ENCODE results near the gene ABCD1.
"Not testable (repeated sequence)": the region's sequence is repeated elsewhere in the genome, so short reads cannot be mapped to it uniquely, and the experiment has no call there.

ABCD1 gene

DNA sequence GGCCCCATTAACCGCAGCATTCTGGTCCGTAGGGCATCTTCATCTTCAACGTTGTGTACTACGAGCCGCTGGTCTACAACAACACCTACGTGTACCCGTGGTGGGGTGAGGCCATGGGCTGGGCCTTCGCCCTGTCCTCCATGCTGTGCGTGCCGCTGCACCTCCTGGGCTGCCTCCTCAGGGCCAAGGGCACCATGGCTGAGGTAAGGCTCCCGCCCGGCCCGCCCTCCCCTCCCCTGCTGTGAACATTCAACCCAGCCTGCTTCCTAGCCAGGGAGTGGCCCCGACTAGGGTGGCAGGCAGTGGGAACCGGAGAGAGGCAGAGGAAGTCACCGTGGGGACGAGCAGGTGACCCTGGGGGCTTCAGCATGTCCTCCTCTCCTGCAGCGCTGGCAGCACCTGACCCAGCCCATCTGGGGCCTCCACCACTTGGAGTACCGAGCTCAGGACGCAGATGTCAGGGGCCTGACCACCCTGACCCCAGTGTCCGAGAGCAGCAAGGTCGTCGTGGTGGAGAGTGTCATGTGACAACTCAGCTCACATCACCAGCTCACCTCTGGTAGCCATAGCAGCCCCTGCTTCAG lies 29.9 kb upstream of the ABCD1 start:
- DNase-seq, result no peak

DNA sequence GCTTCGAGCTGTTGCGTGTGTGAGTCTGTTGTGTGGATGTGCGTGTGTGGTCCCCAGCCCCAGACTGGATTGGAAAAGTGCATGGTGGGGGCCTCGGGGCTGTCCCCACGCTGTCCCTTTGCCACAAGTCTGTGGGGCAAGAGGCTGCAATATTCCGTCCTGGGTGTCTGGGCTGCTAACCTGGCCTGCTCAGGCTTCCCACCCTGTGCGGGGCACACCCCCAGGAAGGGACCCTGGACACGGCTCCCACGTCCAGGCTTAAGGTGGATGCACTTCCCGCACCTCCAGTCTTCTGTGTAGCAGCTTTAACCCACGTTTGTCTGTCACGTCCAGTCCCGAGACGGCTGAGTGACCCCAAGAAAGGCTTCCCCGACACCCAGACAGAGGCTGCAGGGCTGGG lies 28.6 kb upstream of the ABCD1 start:
- DNase-seq, result no peak

DNA sequence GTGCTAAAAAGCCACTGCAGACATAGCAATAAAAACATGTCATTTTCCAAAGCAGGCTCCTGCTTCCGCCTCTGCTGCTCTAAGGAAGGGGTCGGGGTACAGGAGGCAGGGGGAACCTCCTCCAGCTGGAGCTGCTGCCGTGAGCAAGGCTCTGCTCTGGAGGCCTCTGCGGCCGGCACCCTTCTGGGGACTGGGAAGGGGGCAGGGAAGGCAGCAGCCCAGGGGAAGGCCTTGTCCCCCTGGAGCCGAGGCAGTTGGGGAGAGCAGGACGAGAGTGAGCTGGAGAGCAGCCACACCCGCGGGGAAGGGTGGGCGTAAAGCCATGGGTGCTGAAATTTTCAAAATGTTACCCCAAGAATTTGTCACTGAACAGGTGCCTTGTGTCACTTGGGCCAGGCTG lies 28.1 kb upstream of the ABCD1 start:
- DNase-seq, result not testable (repeated sequence)

DNA sequence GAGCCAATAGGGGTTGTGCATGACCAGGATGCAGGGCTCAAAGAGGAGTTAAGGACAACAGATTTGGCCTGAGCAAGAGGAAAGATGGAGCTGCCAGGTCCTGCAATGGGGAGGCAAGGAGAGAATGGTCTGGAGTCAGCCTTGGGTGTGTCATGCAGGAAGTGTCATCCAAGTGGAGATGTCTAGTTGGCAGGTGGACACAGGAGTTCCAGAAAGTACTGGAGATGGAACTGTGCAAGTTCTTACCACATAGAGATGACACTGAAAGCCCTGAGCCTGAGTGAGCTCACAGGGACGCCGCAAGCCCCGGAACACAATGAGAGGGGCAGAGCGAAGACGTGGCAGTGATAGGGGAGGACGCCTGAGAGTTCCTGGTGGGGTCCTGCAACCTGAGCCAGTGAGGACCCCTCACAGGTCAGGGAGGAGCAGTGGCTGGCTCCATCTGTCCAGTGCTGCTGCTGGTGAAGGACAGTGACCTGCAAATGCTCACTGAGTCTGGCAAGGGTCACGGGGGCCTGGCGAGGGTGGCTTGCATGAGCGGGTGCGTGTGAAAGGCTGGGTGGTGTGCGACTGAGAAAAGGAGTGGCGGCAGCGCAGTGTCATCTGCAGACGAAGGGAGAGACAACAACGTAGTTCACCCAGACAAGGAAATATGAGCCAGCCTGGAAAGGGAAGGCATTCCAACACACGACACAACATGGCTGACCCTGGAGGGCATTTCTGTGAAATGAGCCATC lies 27.5 kb upstream of the ABCD1 start:
- DNase-seq, result not testable (repeated sequence)

DNA sequence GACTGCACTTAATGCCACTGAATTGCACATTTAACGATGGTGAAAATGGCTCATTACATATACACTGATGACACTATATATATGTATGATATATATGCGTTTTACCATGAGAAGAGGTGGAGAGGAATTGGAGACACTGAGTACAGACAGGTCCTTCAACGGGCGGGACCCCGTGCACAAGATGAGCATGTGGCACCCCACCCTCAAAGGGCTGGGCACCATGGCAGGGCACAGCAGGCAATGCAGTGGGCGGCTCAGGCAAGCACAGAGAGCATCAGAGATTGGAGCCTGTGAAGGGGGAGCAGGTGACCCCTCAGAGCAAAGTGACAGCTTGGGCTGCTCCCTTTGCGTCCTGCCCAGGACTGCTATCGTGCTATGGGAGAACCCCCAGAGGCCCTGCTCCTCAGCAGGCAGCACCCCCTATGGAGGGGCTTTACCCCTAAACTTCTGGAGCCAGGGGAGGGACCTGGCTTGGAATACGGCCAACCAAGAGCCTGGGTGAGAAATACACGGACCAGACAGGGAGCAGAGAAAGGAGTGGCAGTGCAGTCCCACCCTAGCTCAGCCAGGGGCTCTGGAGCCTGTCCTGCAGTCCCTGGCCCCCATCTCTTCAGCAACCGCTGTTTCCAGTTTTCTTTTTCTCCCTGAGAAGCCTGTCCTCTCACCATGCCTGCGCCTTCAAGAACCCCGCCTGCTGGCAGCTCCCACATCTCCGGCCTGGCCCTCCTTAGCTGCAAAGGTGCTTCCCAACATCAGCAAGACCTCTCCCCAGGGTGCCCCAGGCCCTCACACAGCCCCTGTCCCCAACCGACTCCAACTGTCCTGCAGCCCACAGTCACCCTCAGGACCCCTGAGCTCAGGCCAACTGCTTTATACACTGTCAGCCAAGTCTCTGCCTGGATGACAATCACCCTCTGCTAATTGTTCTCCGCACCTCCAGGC lies 26.5 kb upstream of the ABCD1 start:
- no peak for DNase-seq

DNA sequence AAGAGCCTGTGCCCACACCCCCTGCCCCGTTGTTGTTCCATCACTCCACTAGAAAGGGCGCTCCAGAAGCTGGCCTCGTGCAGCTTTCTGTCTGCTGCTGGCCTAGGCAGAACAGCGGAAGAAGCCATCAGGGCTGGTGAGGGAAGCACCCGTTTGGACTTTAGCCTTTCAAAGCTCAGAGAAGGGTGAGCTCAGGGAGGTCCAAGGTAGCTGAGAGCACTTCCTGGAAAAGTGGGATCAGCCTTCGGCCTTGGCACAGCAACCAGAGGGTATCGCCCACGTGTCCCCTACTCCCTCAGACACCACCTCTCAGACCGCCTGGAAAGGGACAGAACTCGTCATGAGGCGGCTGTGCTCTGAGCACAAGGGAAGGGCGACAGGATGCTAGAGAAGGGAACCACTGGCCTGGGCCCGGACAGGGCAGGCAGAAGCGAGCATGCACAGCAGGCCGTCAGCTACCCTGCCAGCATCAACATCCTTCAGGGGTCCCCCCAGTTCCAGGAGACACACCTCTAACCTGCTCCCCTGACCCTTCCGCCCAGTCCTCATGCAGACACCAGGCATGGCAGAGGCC lies 25.4 kb upstream of the ABCD1 start:
- DNase-seq, result not testable (repeated sequence)

DNA sequence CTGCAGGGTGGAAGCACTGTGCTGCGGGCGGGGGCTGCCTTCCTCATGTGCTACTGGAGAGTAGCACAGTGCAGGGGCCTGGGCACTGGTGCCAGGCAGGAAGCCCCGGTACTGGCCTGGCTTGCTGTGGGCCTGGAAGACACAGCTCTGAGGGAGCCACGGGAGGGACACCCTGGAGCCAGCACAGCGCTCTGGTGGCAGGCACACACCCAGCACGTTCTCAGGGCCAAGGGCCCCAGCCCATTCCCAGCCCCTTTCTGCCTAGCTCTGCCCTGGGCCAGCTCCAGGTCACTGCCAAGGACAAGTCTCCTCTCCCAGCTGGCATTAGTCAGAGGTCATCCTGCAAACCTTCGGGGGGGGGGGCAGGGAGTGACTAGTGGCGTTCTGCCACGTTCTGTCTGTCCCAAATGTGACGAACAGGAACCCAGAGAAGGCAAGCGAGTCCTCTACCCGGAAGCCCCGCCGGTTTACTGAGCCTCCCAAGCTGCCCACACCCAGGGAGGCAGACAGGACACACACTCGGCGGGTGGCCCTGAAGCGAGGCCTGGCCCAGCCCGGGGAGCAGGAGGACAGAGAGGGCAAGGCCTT lies 24.8 kb upstream of the ABCD1 start:
- not testable (repeated sequence) for DNase-seq

DNA sequence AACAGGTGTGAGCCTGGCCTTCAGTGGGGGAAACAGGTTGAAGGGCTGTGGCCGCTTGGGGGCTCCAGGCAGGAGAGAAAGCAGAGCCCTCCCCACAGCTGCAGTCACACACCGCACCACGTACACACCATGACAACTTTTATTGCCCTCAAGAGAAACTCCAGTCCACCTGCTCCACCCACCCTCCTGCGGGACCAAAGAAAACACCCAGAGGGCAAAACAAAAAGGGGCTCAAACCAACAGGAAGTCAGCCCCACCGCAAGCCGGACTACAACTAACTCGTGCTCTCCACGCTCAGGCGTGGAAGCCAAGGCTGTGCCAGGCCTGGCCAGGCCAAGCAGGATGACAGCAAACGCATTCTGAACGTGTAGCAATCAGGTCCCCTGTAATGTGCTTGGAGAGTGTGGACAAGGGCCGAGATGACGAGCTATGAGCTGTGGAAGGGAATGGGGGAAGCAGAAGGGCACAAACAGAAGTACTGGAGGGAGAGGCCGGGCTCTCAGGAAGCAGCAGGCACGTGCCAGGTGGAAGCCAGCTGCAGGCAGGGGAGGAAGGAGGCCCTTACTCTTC lies 24.2 kb upstream of the ABCD1 start:
- no peak for DNase-seq

DNA sequence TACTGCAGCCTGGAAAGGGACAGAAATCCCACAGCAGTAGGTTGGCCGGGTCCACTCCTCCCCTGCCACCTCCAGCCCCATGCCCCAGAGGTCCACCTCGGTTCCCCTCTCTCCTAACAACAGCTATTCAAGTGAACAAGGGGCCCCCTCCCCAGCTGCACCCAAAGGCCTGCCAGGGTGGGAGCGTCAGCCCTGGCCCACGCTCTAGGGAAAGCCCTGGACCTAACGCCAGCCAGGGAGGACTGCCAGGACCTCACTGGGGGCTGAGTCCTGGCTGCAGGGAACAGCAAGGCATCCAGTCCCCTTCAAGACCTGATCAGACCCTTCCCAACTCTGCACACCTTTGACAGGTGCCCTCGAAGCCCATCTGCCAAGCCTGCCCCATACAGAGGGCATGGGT lies 23.7 kb upstream of the ABCD1 start:
- DNase-seq, result no peak

DNA sequence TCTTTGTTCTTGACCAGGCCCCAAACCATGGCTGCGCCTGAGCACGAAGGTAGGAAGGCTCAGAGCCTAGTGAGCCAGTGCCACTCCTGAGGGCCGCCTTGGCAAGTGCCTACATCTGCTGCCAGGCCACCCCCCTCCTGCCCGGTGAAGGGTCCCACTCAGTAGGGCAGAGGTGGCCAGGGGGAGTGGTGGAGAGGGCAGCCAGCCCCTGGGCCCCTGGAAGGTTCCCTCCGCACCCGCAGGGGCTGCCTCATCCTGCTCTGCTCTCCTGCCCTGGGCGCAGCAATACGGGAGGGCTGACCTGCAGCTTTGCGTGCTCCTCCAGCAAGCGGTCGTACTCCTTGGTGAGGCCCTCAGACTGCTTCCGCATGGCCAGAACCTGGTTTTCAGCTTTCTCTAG lies 22.9 kb upstream of the ABCD1 start:
- DNase-seq, result no peak

DNA sequence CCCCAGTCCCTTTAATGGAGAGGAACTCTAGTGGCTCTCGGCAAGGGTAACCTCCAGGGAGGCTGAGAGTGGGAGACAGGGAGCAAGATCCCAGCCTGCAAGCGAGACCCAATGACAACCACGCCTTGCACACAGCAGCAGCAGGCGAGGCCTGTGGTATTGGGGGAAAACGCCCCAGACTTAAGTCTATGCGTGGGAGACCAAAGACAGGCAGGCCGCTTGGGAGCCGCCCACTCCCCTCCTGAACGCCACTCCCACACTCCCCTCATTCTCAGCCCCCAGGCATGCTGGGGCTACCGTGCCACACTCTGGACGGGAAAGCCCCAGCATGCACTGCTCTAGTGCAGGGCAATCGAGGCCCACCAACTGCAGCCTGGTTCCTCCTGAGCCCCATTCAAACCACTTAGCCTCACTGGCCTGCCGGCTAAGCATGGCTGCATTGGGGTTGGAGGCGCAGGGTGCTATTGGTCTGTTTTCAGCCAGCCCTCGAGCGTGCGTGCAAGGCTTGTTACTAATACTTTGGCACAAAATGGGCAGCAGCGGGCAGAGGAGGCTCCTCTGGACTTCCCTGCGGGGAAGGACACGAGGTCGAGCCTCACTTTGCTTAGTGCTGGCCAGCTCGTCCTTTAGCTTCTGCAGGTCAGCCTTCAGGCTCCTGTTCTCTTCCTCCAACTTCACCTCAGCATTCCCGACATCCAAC lies 22.2 kb upstream of the ABCD1 start:
- DNase-seq, result no peak

DNA sequence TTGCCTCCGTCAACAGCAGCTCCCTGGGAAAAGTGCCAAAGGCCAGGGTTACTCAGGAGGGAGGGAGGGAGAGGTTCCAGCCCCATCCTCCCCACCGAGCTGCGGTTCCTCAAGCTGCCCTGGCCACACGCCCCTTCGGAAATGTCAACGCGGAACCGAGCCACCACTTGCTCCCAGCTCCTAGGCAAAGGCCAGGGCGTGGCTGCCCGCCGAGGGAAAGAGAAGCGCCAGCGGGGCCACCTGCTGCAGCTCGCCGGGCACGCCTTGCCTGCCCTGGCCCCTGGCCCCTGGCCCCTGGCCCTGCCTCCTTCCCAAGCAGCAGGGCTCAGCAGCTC lies 21.7 kb upstream of the ABCD1 start:
- DNase-seq, result no peak

DNA sequence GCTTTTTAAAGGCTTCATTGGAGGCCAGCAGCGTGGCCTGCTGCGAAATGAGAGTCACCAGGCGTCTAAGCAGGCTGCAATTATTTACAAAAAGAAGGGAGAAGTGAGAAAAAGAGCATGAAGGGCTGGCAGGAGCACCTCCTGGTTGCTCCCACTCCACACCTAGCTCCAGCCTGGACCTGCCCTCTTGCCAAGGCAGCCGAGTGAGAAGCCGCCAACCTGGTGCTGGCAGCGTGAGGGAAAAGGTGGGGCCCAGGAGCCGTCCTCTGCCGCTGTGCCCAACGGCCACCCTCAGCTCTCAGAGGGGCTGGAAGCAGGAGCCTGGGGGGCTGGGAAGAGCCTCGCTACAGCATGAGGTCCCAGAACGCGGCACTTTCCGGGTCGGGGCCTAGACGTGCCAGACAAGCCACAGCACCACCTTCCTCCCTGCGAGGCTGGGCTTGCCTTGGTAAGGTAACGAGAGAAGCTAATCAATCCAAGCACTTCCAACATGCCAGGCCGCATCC lies 20.6 kb upstream of the ABCD1 start:
- DNase-seq, result no peak

DNA sequence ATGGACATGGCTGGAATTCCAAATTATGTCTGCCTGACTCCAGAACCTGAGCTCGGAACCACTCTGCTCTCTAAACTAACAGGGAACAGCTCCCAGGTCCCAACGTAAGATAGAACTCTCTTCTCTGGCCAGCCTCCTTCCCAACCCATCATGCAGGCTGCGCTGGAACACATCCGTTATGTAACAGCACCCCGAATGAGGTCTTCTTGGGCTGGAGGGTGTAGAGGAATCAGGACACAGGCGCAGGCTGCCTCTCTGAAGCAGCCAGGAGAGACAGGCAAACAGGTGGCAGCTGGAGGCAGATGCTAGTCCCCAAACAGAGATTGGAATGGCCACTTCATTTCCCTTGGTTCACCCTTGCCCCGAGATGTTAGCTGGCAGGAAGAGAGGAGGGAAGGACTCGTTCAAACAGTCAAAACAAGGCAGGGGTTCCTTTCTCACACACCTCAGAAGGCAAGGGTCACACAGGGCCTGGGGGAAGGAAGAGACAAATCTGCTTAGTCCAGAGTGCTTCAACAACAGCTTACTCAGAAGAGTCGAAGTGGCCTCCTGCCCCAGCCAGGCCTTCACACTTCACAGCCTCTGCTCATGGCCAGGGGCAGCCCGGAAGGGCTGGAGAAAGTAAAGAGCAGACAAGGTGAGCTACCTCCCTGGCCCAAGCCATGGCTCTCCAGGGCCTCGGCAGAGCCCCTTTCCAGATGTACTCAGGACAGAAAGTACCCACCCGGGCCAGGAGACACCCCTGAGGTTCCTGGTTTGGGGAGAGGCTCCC lies 19.8 kb upstream of the ABCD1 start:
- not testable (repeated sequence) for DNase-seq

DNA sequence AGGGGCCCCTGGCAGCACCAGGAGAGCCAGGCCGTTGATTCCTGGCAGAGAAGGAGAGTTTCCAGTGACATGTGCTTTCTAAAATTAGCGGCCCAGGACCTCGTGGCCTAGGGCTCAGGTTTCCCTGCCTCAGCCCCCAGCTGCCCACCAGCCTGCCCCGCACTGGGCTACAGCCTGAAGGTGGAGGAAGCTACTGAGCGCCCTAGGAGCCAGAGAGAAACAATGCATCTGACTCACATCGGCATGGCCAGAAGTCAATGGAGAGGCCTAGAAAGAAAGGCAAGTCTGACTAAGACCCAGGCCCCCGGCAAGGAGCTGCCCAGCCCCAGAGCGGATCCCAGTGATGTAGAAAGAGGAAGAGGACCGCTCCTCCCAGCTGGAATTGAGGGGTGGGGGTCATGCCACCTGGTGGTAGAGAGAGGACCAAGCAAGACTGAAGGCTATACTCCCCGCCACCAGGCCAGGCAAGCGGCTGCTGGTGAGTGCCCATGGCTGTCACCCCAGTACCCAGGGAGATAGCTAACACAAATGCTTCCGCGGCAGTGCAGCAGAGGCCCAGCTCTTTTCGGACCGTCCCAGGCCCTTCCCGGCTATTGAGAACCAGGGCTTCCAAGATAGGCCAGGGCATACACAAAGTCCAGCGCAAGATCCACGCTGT lies 19.1 kb upstream of the ABCD1 start:
- not testable (repeated sequence) for DNase-seq

DNA sequence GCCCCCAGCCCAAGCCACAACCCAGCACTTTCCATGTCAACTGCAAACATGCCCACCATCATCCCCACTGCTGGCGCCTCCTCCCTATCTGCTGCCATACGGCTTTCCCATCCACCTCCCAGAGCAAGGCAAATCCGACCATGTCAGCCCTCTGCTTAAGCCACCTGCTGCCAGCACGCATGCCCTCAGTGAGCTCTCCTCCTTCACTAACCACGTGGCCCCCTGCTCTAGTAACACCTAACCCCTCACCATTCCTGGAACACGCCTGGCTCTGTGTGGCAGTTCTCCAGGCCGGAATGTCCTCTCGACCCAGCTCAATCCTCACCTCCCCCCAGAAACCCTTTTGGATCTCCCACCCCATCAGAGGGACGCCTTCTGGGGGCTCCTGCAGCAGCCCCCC lies 17.9 kb upstream of the ABCD1 start:
- DNase-seq, result no peak

DNA sequence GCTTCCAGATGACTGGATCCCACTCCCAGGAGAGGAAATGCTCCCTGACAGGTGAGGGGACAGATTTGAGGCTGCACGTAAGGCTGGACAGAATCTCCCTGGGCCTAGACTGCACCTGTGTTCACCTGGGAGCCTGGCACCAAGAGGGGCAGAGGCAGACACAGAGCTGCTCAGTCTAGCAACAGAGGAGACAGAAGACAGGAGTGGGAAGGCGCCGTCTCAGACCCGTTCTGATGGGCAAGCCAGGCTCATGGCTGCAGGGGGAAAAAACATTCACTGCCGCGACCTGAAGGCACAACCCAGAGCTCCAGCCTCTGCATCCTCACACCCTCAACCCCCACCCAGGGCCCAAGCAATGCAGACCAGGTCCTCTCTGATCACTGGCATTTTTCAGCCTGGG lies 17.2 kb upstream of the ABCD1 start:
- DNase-seq, result no peak

DNA sequence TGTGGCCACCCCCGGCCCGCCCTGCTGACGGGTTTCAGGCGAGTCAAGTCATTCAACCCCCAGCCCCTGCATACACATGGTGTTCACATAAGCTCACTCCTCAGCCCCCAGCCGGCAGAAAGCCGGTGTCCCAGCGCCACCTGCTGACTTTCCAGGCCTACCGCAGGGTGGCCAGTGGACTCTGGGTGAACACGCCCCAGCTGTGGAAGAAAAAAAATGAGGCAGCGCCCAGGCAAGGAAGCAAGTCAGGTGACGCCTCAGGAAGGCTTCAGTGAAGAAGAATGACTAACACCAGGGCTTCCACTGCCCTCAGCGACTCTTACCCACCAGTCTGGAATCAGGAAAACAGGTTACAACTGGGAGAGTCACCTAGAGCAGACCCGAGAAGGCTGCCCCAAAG lies 16.2 kb upstream of the ABCD1 start:
- DNase-seq, result peak; percentile 65

DNA sequence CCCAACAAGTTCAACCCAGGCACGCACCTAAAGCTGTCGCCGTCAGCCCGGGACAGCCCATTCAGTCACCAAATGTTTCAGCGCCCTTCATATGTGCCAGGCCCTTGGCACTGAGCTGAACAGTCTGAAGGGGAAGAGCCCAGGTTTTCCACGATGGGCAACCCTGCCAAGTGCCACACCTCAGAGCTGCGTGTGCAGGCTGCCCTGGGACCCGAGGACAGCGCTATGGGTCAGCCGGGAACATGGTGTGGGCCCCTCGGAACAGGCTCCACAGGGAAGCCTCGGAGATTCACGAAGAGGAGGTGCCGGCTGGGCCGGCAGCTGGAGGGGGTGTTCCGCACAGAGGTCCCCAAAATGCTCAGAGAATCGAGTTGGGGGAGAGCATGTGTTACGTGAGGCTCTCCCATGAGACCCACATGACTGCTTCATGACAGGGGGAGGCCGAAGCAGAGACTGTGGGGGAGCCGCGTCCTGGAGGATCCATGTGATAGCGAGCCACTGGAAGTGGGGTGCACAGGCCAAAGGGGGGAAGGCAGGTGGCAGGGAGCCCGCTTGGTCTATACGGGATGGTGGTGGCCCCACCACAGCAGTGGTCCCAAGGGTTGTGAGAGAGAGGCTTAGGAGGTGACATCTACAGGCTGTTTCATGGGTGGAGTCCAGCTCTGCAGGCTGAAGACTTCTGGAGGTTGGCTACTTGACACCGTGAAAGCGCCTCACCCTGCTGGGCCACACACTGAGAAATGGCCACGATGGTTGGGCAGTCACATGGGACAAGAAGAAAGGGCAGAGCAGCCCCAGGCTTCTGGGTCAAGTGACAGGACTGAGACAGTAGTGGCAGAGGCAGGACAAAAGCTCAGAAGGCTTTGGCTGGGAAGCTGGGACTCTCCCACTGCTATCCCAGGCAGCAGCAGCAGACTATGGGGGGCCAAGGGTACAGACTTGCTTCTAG lies 14.7 kb upstream of the ABCD1 start:
- DNase-seq, result no peak

Data from fibroblast of skin of abdomen (primary cell).